Regular cardiac myocyte (primary cell): ENCODE data around the gene RARB. TPM values are rescaled to one million over a fixed set of nuclear protein-coding genes. Genes with fewer than 3 reads are reported as not detected.

Experiments used
- total RNA-seq: library from RNA; depleted of rRNA; stranded (reverse); fragments of >200 nt; gene quantifications from 2 replicates; pipeline ENCODE4 v1.2.3, GENCODE V29; 2014

Gene RARB
- 52.7 and 55.0 TPM in 2 replicates for total RNA-seq

GRCh38 chr3:25427942-25428788 lies at the start of gene RARB:
TSS of gene RARB (plus strand) at chr3:25428263. CDS start at chr3:25428732, 469 bp downstream.

Other genes starting within 250 kb of the RARB start
- gene TOP2B, start 236.6 kb downstream of the RARB start, total RNA-seq, result 63.7 and 77.1 TPM in 2 replicates